ENCODE data around the gene ITGA8.

GRCh38 chr10:15469111-15469510 is 250.6 kb downstream of the ITGA8 start:
- no peak for TF ChIP-seq GATA2 (IDR thresholded peaks at IDR 0.05; ENCODE audit: low read depth, low read length)
- no peak for TF ChIP-seq GATA3 (IDR thresholded peaks at IDR 0.05; ENCODE audit: low read depth, low read length)
